SK-N-SH treated with all-trans-retinoic acid at 6 μM for 48 hours (cell line): ENCODE data around the gene CMC1.

Source experiments
- ATAC-seq: fragments of 200-7000 bp; cut with Tn5 transposase; 3 replicates; pipeline ENCODE4 v1.9.1; 2020; ENCODE audit warnings: mild to moderate bottlenecking, moderate library complexity
- ARNTL ChIP-seq: fragments of 450-650 bp; formaldehyde crosslinking; IDR thresholded peaks from 2 replicates; pipeline ENCODE4 v1.5.0; 2020; ENCODE audit warnings: low read depth, mild to moderate bottlenecking, moderate library complexity, borderline replicate concordance
- BACH2 ChIP-seq: fragments of 250-450 bp; sonication (Bioruptor Pico); IDR thresholded peaks from 2 replicates; pipeline ENCODE4 v1.9.0; 2021; ENCODE audit warnings: mild to moderate bottlenecking, borderline replicate concordance
- CREB5 ChIP-seq: fragments of 250-450 bp; sonication (Bioruptor Pico); IDR thresholded peaks from 2 replicates; pipeline ENCODE4 v1.5.1; 2020; ENCODE audit warnings: low read depth, mild to moderate bottlenecking, moderate library complexity
- CSDC2 ChIP-seq: fragments of 250-450 bp; sonication (Bioruptor Pico); IDR thresholded peaks from 2 replicates; pipeline ENCODE4 v1.5.0; 2020; ENCODE audit warnings: mild to moderate bottlenecking, moderate library complexity
- ESRRG ChIP-seq: fragments of 250-450 bp; sonication (Bioruptor Pico); IDR thresholded peaks from 2 replicates; pipeline ENCODE4 v1.6.1; 2021; ENCODE audit warnings: mild to moderate bottlenecking
- GLIS3 ChIP-seq: fragments of 250-450 bp; sonication (Bioruptor Pico); IDR thresholded peaks from 2 replicates; pipeline ENCODE4 v1.5.0; 2020; ENCODE audit warnings: mild to moderate bottlenecking, moderate library complexity
- ISL1 ChIP-seq: fragments of 250-450 bp; sonication (Bioruptor Pico); IDR thresholded peaks from 2 replicates; pipeline ENCODE4 v2.1.2; 2022; ENCODE audit warnings: mild to moderate bottlenecking, moderate library complexity
- OSR1 ChIP-seq: fragments of 250-450 bp; sonication (Bioruptor Pico); IDR thresholded peaks from 2 replicates; pipeline ENCODE4 v1.8.0; 2022; ENCODE audit warnings: moderate library complexity, mild to moderate bottlenecking, inconsistent platforms
- PATZ1 ChIP-seq: fragments of 250-450 bp; sonication (Bioruptor Pico); IDR thresholded peaks from 2 replicates; pipeline ENCODE4 v1.8.0; 2020; ENCODE audit warnings: mild to moderate bottlenecking, moderate library complexity, borderline replicate concordance
- PPARA ChIP-seq: fragments of 250-450 bp; sonication (Bioruptor Pico); IDR thresholded peaks from 2 replicates; pipeline ENCODE4 v1.5.0; 2020; ENCODE audit warnings: mild to moderate bottlenecking, borderline replicate concordance
- RARB ChIP-seq: fragments of 250-450 bp; sonication (Bioruptor Pico); IDR thresholded peaks from 2 replicates; pipeline ENCODE4 v1.8.0; 2021; ENCODE audit warnings: mild to moderate bottlenecking, moderate library complexity
- SNAI2 ChIP-seq: fragments of 250-450 bp; sonication (Bioruptor Pico); IDR thresholded peaks from 2 replicates; pipeline ENCODE4 v1.5.0; 2020; ENCODE audit warnings: mild to moderate bottlenecking, moderate library complexity
- TCF4 ChIP-seq: fragments of 250-450 bp; sonication (Bioruptor Pico); IDR thresholded peaks from 2 replicates; pipeline ENCODE4 v1.8.0; 2021; ENCODE audit warnings: mild to moderate bottlenecking, moderate library complexity, borderline replicate concordance
- TOX ChIP-seq: fragments of 250-450 bp; sonication (Bioruptor Pico); IDR thresholded peaks from 2 replicates; pipeline ENCODE4 v1.8.0; 2021; ENCODE audit warnings: mild to moderate bottlenecking, moderate library complexity, borderline replicate concordance
- ZC3H10 ChIP-seq: fragments of 250-450 bp; sonication (Bioruptor Pico); IDR thresholded peaks from 2 replicates; pipeline ENCODE4 v1.5.1; 2021; ENCODE audit warnings: mild to moderate bottlenecking, moderate library complexity
- ZFP3 ChIP-seq: fragments of 250-450 bp; sonication (Bioruptor Pico); IDR thresholded peaks from 2 replicates; pipeline ENCODE4 v1.5.0; 2020; ENCODE audit warnings: mild to moderate bottlenecking, moderate library complexity
- ZFP30 ChIP-seq: fragments of 450-650 bp; formaldehyde crosslinking; IDR thresholded peaks from 2 replicates; pipeline ENCODE4 v1.5.0; 2022; ENCODE audit warnings: mild to moderate bottlenecking, moderate library complexity
- ZNF565 ChIP-seq: fragments of 450-650 bp; formaldehyde crosslinking; conservative IDR thresholded peaks from 2 replicates; pipeline ENCODE4 v1.5.0; 2020; ENCODE audit warnings: low read depth, mild to moderate bottlenecking, moderate library complexity
- ZNF8 ChIP-seq: fragments of 450-650 bp; formaldehyde crosslinking; IDR thresholded peaks from 2 replicates; pipeline ENCODE4 v1.5.0; 2020; ENCODE audit warnings: mild to moderate bottlenecking, moderate library complexity
- TF ChIP-seq, protein P1 (sequence below): fragments of 250-450 bp; sonication (Bioruptor Pico); IDR thresholded peaks from 2 replicates; pipeline ENCODE4 v1.5.0; 2020; ENCODE audit warnings: mild to moderate bottlenecking, moderate library complexity

Gene CMC1

GRCh38 chr3:28287046-28287445, 45.6 kb downstream of the CMC1 start (continued):
- TF ChIP-seq TCF4: no peak

DNA sequence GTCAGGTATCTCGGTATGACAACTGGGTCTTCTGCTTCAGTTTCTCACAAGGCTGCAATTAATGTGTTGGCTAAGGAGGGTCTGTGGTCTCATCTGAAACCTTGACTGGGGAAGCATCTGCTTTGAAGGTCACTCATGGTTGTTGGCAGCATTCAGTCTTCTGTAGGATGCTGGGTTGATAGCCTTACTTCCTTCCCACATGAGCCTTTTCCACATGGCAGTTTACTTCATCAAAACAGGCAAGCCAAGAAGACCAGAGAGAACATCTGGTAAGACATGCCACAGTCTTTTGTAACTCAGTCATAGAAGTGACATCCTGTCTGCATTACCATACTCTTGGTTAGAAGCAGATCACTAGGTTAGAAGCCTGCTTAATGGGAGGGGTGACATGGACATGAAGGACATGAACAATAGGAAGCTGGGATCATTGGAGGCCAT, 49.5 kb downstream of the CMC1 start:
- ATAC-seq: no peak
- TF ChIP-seq ZFP3 (CRISPR knock-in tag) (no peak), ZNF8 (CRISPR knock-in tag) (no peak), CSDC2 (no peak), PATZ1 (CRISPR knock-in tag) (no peak), CREB5 (CRISPR knock-in tag) (no peak), ISL1 (CRISPR knock-in tag) (no peak), ESRRG (CRISPR knock-in tag) (no peak), ARNTL (CRISPR knock-in tag) (no peak), PPARA (no peak), SNAI2 (CRISPR knock-in tag) (no peak), RARB (CRISPR knock-in tag) (no peak), BACH2 (no peak)
- TF ChIP-seq, protein P1, sequence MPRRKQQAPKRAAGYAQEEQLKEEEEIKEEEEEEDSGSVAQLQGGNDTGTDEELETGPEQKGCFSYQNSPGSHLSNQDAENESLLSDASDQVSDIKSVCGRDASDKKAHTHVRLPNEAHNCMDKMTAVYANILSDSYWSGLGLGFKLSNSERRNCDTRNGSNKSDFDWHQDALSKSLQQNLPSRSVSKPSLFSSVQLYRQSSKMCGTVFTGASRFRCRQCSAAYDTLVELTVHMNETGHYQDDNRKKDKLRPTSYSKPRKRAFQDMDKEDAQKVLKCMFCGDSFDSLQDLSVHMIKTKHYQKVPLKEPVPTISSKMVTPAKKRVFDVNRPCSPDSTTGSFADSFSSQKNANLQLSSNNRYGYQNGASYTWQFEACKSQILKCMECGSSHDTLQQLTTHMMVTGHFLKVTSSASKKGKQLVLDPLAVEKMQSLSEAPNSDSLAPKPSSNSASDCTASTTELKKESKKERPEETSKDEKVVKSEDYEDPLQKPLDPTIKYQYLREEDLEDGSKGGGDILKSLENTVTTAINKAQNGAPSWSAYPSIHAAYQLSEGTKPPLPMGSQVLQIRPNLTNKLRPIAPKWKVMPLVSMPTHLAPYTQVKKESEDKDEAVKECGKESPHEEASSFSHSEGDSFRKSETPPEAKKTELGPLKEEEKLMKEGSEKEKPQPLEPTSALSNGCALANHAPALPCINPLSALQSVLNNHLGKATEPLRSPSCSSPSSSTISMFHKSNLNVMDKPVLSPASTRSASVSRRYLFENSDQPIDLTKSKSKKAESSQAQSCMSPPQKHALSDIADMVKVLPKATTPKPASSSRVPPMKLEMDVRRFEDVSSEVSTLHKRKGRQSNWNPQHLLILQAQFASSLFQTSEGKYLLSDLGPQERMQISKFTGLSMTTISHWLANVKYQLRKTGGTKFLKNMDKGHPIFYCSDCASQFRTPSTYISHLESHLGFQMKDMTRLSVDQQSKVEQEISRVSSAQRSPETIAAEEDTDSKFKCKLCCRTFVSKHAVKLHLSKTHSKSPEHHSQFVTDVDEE (CRISPR knock-in tag): no peak

GRCh38 chr3:28291577-28291976, 50.2 kb downstream of the CMC1 start:
- TF ChIP-seq BACH2 (no peak), TOX (CRISPR knock-in tag) (no peak), CSDC2 (no peak), PPARA (no peak), TCF4 (no peak), ZNF8 (CRISPR knock-in tag) (no peak), GLIS3 (CRISPR knock-in tag) (no peak), SNAI2 (CRISPR knock-in tag) (no peak), RARB (CRISPR knock-in tag) (no peak), ZNF565 (no peak), ZFP30 (CRISPR knock-in tag) (no peak), ESRRG (CRISPR knock-in tag) (no peak), OSR1 (CRISPR knock-in tag) (no peak), ZFP3 (CRISPR knock-in tag) (no peak), ISL1 (CRISPR knock-in tag) (no peak), ZC3H10 (CRISPR knock-in tag) (no peak), CREB5 (CRISPR knock-in tag) (no peak)
- TF ChIP-seq, protein P1 (CRISPR knock-in tag): no peak
- ATAC-seq: no peak
